Lower leg skin (tissue), 3 donors: ENCODE measurements around the gene CACNA1A.

Experiments used
- CTCF ChIP-seq, 3 donors: fragments of 450-650 bp; IDR thresholded peaks; one replicate each; pipeline ENCODE4 v1.5.1; 2016; ENCODE audit warnings: antibody characterized with exemption in 3 of 3, mild to moderate bottlenecking in 3 of 3, moderate library complexity in 2 of 3
- POLR2A ChIP-seq, 2 donors: fragments of 450-650 bp; IDR thresholded peaks; one replicate each; pipeline ENCODE4 v1.6.1; 2016 to 2017; ENCODE audit warnings: antibody characterized with exemption in 2 of 2, mild to moderate bottlenecking in 1 of 2, moderate library complexity in 1 of 2

- TF ChIP-seq CTCF (IDR thresholded peaks at IDR 0.05) (no peak), POLR2A (IDR thresholded peaks at IDR 0.05) (no peak)
Measured at GRCh38 chr19:13507053-13507611, 853 bp upstream of the CACNA1A start.
